HepG2 (cell line): ENCODE results near the gene CAMK4. TPM values are rescaled to one million over a fixed set of nuclear protein-coding genes. Genes with fewer than 3 reads are reported as not detected.

Source experiments
- ATAC-seq: fragments of 200-7000 bp; cut with Tn5 transposase; 3 replicates; pipeline ENCODE4 v1.9.1; 2020; ENCODE audit warnings: mild to moderate bottlenecking, moderate library complexity
- BruUV-seq: library from RNA; stranded (reverse); fragments of 400-500 nt; replicated peaks from 2 replicates; lab custom pipeline; 2021; lab: Mats Ljungman, UMichigan
- CTCF ChIA-PET: fragments of 300-600 bp; formaldehyde crosslinking; extraction: SDS; loops from one replicate; lab custom pipeline; 2021; ENCODE audit warnings: low total read pairs, inconsistent platforms, low intra/inter-chr PET ratio; lab: Yijun Ruan, JAX
- POLR2A ChIA-PET: fragments of 350-600 bp; sonication (Branson Sonifier 250); formaldehyde crosslinking; loops from one replicate; lab custom pipeline; 2020; ENCODE audit warnings: antibody characterized with exemption, inconsistent platforms; lab: Yijun Ruan, JAX
- DNase-seq: peaks from one replicate; pipeline ENCODE4 v3.0.0-alpha.2; 2015; ENCODE audit warnings: low spot score
- FAIRE-seq: peaks from 3 replicates; lab custom pipeline; 2011; peaks lifted over from hg19 to GRCh38; lab: Jason Lieb, UNC
- H2AFZ ChIP-seq: one replicate; pipeline ENCODE4 v1.6.1; 2011; ENCODE audit warnings: low read length, inconsistent platforms
- H3K27ac ChIP-seq: fragments of 300-600 bp; 3 replicates; pipeline ENCODE4 v1.8.0; 2011; ENCODE audit warnings: mixed run types, mild to moderate bottlenecking, mixed read lengths, low read length, inconsistent platforms; ENCODE audit not compliant: insufficient read depth; ENCODE audit errors: extremely low read length
- H3K27me3 ChIP-seq, 2 experiments: fragments of 200-600 bp in 1 of 2; 2 replicates in 1 of 2; 3 replicates in 1 of 2; pipeline versions ENCODE4 v1.6.0 to v1.8.0; 2011; ENCODE audit warnings: low read length in 2 of 2, mild to moderate bottlenecking in 2 of 2, moderate library complexity in 2 of 2, inconsistent platforms in 1 of 2; ENCODE audit not compliant: insufficient read depth in 2 of 2, control insufficient read depth in 1 of 2
- H3K36me3 ChIP-seq, 2 experiments: fragments of 200-600 bp in 1 of 2; replicated peaks in 1 of 2; 2 replicates in 1 of 2; 3 replicates in 1 of 2; pipeline versions ENCODE4 v1.5.1 to v1.8.0; 2011; ENCODE audit warnings: low read length in 2 of 2, inconsistent platforms in 1 of 2; ENCODE audit not compliant: insufficient read depth in 2 of 2, control insufficient read depth in 1 of 2
- H3K4me1 ChIP-seq: 2 replicates; pipeline ENCODE4 v1.5.1; 2012; ENCODE audit warnings: low read length, inconsistent platforms; ENCODE audit not compliant: insufficient read depth
- H3K4me2 ChIP-seq: 2 replicates; pipeline ENCODE4 v1.6.0; 2011; ENCODE audit warnings: low read depth, low read length, inconsistent platforms
- H3K4me3 ChIP-seq, 3 experiments: fragments of 200-600 bp in 1 of 3; sonication (generic), shearing (Covaris generic) in 1 of 3; replicated peaks in 1 of 3; 2 replicates each; pipeline ENCODE4 v1.5.1; 2011 to 2016; ENCODE audit warnings: low read length in 3 of 3, inconsistent platforms in 2 of 3, low read depth in 2 of 3, mild to moderate bottlenecking in 2 of 3, control low read depth in 1 of 3, mixed read lengths in 1 of 3; ENCODE audit not compliant: insufficient read depth in 1 of 3
- H3K79me2 ChIP-seq: one replicate; pipeline ENCODE4 v1.6.1; 2011; ENCODE audit warnings: low read length, inconsistent platforms; ENCODE audit not compliant: insufficient read depth
- H3K9ac ChIP-seq: 2 replicates; pipeline ENCODE4 v1.6.0; 2011; ENCODE audit warnings: mild to moderate bottlenecking, low read depth, low read length, inconsistent platforms; ENCODE audit not compliant: insufficient read depth
- H3K9me3 ChIP-seq: 2 replicates; pipeline ENCODE4 v1.5.1; 2012; ENCODE audit warnings: mild to moderate bottlenecking, low read length
- H4K20me1 ChIP-seq: 2 replicates; pipeline ENCODE4 v1.6.0; 2011; ENCODE audit warnings: inconsistent platforms, mild to moderate bottlenecking, low read length, moderate library complexity; ENCODE audit not compliant: insufficient read depth
- ARNTL ChIP-seq: sonication (generic); formaldehyde crosslinking; IDR thresholded peaks from 2 replicates; pipeline ENCODE4 v1.4.0; 2020; ENCODE audit warnings: mild to moderate bottlenecking, missing genetic modification reagents
- HCFC1 ChIP-seq: fragments of 150-350 bp; IDR thresholded peaks from 2 replicates; pipeline ENCODE4 v1.6.1; 2014; ENCODE audit warnings: low read depth, low read length
- KMT2A ChIP-seq: sonication (generic); formaldehyde crosslinking; IDR thresholded peaks from 2 replicates; pipeline ENCODE4 v1.4.0; 2020; ENCODE audit warnings: missing genetic modification reagents
- NPAS2 ChIP-seq: sonication (generic); formaldehyde crosslinking; IDR thresholded peaks from 2 replicates; pipeline ENCODE4 v1.8.0; 2022; ENCODE audit warnings: mild to moderate bottlenecking, missing genetic modification reagents, borderline replicate concordance
- PHF8 ChIP-seq: sonication (generic); formaldehyde crosslinking; IDR thresholded peaks from 2 replicates; pipeline ENCODE4 v1.5.0; 2020; ENCODE audit warnings: missing genetic modification reagents
- POLR2A ChIP-seq, 2 experiments: IDR thresholded peaks; 2 replicates each; pipeline ENCODE4 v1.6.1; 2011; ENCODE audit warnings: low read depth in 2 of 2, low read length in 2 of 2, mild to moderate bottlenecking in 1 of 2, moderate library complexity in 1 of 2; ENCODE audit not compliant: insufficient read depth in 1 of 2
- SAP130 ChIP-seq: IDR thresholded peaks from 2 replicates; pipeline ENCODE4 v1.6.1; 2016; ENCODE audit warnings: low read depth
- SATB2 ChIP-seq: sonication (generic); formaldehyde crosslinking; IDR thresholded peaks from 2 replicates; pipeline ENCODE4 v1.5.0; 2020; ENCODE audit warnings: missing genetic modification reagents
- SMARCC2 ChIP-seq: fragments of 450-650 bp; IDR thresholded peaks from 2 replicates; pipeline ENCODE4 v1.6.1; 2017; ENCODE audit warnings: antibody characterized with exemption, mild to moderate bottlenecking
- SOX5 ChIP-seq: IDR thresholded peaks from 2 replicates; pipeline ENCODE4 v1.6.1; 2016; ENCODE audit warnings: borderline replicate concordance
- STAG1 ChIP-seq: sonication (generic); formaldehyde crosslinking; IDR thresholded peaks from 2 replicates; pipeline ENCODE4 v1.4.0; 2020; ENCODE audit warnings: missing genetic modification reagents
- ZBTB21 ChIP-seq: sonication (generic); formaldehyde crosslinking; IDR thresholded peaks from 2 replicates; pipeline ENCODE4 v1.4.0; 2020; ENCODE audit warnings: missing genetic modification reagents
- ZKSCAN5 ChIP-seq: sonication (generic); formaldehyde crosslinking; IDR thresholded peaks from 2 replicates; pipeline ENCODE4 v1.5.1; 2020; ENCODE audit warnings: mild to moderate bottlenecking, missing genetic modification reagents
- ZNF260 ChIP-seq: sonication (generic); formaldehyde crosslinking; IDR thresholded peaks from 2 replicates; pipeline ENCODE4 v1.4.0; 2020; ENCODE audit warnings: missing genetic modification reagents, low read depth, mild to moderate bottlenecking, borderline replicate concordance
- ZNF564 ChIP-seq: sonication (generic); formaldehyde crosslinking; IDR thresholded peaks from 2 replicates; pipeline ENCODE4 v1.8.1; 2023; ENCODE audit warnings: mild to moderate bottlenecking, missing genetic modification reagents
- ZNF747 ChIP-seq: sonication (generic); formaldehyde crosslinking; IDR thresholded peaks from 2 replicates; pipeline ENCODE4 v1.8.1; 2023; ENCODE audit warnings: missing genetic modification reagents, mild to moderate bottlenecking, borderline replicate concordance
- ZNF781 ChIP-seq: sonication (generic); formaldehyde crosslinking; IDR thresholded peaks from 2 replicates; pipeline ENCODE4 v1.5.1; 2020; ENCODE audit warnings: borderline replicate concordance, mild to moderate bottlenecking, missing genetic modification reagents; ENCODE audit errors: not compliant biosample characterization
- WGBS: methylation state at CpG from one replicate; pipeline ENCODE4 v1.1.6; 2017; ENCODE audit warnings: low lambda C conversion rate; 5-methylcytosine and 5-hydroxymethylcytosine counted together
- in situ Hi-C: cut with HindIII; loops from 2 replicates; pipeline ENCODE4 v1.10.0; 2017; ENCODE audit warnings: low pct_unique_long_range_greater_than_20kb; ENCODE audit not compliant: extremely low pct_ligation_motif_present
- intact Hi-C: fragments of 100-400 bp; cut with micrococcal nuclease; formaldehyde crosslinking; loops from one replicate; pipeline ENCODE4 v1.10.0; 2022; ENCODE audit not compliant: unreplicated experiment
- polyA plus RNA-seq, 8 experiments: library from polyadenylated mRNA; depleted of rRNA in 3 of 8; stranded (reverse) in 7 of 8; unstranded in 1 of 8; fragments of >200 nt; fragmentation: Illumina TruSeq in 4 of 8; extraction: Trizol in 4 of 8; gene quantifications; 2 replicates each; pipeline versions ENCODE4 v1.2.1 to v1.2.3, GENCODE V29; 2011 to 2016; ENCODE audit warnings: low read depth in 4 of 8, missing spikeins in 1 of 8, mixed read lengths in 1 of 8; ENCODE audit not compliant: insufficient read depth in 1 of 8
- total RNA-seq, 5 experiments: library from RNA; depleted of rRNA; stranded (reverse); fragments of >200 nt; fragmentation: Illumina TruSeq; extraction: Trizol; gene quantifications; 2 replicates each; pipeline ENCODE4 v1.2.3, GENCODE V29; 2016; ENCODE audit warnings: low read depth in 1 of 5
- TF ChIP-seq, protein P1 (sequence below): sonication (generic); formaldehyde crosslinking; IDR thresholded peaks from 2 replicates; pipeline ENCODE4 v1.4.0; 2020; ENCODE audit warnings: mild to moderate bottlenecking, missing genetic modification reagents, borderline replicate concordance
- TF ChIP-seq, protein P2 (sequence below): fragments of 450-650 bp; IDR thresholded peaks from 2 replicates; pipeline ENCODE4 v1.6.1; 2017

CAMK4 gene
- total and polyA plus RNA-seq, 2 of the 13 experiments (the other 11 are each of a cell fraction or from before 2014, with no cell fraction given): not detected

DNA sequence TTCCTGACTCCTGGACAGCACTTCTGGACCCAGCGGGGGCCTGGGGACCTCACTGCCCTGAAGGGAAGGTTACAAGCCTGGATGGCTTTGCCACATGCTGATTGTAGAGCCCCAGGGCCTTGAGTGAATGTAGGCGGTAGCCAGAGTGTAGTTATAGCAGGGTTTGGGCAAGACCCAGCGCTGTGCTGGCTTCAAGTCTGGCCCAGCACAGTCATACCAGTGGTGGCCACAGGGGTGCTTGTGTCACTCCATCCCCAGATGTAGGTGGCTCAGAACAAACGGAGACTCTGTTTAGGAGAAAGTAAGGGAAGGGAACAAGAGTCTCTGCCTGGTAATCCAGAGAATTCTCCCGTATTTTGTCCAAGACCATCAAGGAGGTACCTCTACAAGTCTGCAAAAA is 203.6 kb downstream of the CAMK4 start:
- H3K4me2 ChIP-seq: no peak overlapping the region
- CTCF ChIA-PET: no interaction called here
- no peak overlapping the region for H2AFZ ChIP-seq
- H3K79me2 ChIP-seq: no peaks in the 10 kb centered on the region
- intact Hi-C loops: no loop called here
- TF ChIP-seq ARNTL (CRISPR knock-in tag): no peak
- TF ChIP-seq NPAS2 (CRISPR knock-in tag): no peak
- TF ChIP-seq PHF8: no peak
- TF ChIP-seq, protein P1, sequence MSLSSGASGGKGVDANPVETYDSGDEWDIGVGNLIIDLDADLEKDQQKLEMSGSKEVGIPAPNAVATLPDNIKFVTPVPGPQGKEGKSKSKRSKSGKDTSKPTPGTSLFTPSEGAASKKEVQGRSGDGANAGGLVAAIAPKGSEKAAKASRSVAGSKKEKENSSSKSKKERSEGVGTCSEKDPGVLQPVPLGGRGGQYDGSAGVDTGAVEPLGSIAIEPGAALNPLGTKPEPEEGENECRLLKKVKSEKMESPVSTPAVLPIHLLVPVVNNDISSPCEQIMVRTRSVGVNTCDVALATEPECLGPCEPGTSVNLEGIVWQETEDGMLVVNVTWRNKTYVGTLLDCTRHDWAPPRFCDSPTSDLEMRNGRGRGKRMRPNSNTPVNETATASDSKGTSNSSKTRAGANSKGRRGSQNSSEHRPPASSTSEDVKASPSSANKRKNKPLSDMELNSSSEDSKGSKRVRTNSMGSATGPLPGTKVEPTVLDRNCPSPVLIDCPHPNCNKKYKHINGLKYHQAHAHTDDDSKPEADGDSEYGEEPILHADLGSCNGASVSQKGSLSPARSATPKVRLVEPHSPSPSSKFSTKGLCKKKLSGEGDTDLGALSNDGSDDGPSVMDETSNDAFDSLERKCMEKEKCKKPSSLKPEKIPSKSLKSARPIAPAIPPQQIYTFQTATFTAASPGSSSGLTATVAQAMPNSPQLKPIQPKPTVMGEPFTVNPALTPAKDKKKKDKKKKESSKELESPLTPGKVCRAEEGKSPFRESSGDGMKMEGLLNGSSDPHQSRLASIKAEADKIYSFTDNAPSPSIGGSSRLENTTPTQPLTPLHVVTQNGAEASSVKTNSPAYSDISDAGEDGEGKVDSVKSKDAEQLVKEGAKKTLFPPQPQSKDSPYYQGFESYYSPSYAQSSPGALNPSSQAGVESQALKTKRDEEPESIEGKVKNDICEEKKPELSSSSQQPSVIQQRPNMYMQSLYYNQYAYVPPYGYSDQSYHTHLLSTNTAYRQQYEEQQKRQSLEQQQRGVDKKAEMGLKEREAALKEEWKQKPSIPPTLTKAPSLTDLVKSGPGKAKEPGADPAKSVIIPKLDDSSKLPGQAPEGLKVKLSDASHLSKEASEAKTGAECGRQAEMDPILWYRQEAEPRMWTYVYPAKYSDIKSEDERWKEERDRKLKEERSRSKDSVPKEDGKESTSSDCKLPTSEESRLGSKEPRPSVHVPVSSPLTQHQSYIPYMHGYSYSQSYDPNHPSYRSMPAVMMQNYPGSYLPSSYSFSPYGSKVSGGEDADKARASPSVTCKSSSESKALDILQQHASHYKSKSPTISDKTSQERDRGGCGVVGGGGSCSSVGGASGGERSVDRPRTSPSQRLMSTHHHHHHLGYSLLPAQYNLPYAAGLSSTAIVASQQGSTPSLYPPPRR: no peak
- no peak for TF ChIP-seq STAG1 (CRISPR knock-in tag)
- TF ChIP-seq SAP130: no peak
- TF ChIP-seq SMARCC2: no peak
- TF ChIP-seq ZKSCAN5 (CRISPR knock-in tag): no peak
- TF ChIP-seq ZNF564 (CRISPR knock-in tag): no peak
- TF ChIP-seq ZNF260 (CRISPR knock-in tag): no peak
- no peak for TF ChIP-seq SATB2 (CRISPR knock-in tag)
- no peak for TF ChIP-seq ZNF781 (CRISPR knock-in tag)
- TF ChIP-seq ZNF747 (CRISPR knock-in tag): no peak
- no peak for TF ChIP-seq KMT2A
- no peak for TF ChIP-seq ZBTB21 (CRISPR knock-in tag)
- TF ChIP-seq HCFC1: no peak
- no peak for TF ChIP-seq POLR2A (IDR thresholded peaks at IDR 0.05; ENCODE audit: insufficient read depth in 1 of 2, low read depth in 2 of 2, low read length in 2 of 2)
- TF ChIP-seq, protein P2, sequence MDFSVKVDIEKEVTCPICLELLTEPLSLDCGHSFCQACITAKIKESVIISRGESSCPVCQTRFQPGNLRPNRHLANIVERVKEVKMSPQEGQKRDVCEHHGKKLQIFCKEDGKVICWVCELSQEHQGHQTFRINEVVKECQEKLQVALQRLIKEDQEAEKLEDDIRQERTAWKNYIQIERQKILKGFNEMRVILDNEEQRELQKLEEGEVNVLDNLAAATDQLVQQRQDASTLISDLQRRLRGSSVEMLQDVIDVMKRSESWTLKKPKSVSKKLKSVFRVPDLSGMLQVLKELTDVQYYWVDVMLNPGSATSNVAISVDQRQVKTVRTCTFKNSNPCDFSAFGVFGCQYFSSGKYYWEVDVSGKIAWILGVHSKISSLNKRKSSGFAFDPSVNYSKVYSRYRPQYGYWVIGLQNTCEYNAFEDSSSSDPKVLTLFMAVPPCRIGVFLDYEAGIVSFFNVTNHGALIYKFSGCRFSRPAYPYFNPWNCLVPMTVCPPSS: no peak
- no peak for TF ChIP-seq SOX5 (CRISPR knock-in tag)
- no peaks in the 10 kb centered on the region for H3K36me3 ChIP-seq
- FAIRE-seq (no peak), ATAC-seq (peak; percentile 100), DNase-seq (no peak)
- POLR2A ChIA-PET: no interaction called here
- in situ Hi-C loops: no loop called here
- H3K4me3 ChIP-seq: no peak overlapping the region
- H3K27me3 ChIP-seq: no peaks in the 10 kb centered on the region
- 16% methylated on average over 3 of the region's 5 CpGs for WGBS
- H3K9me3 ChIP-seq: no peaks in the 10 kb centered on the region
- no peak overlapping the region for H3K9ac ChIP-seq
- H3K4me1 ChIP-seq: no peaks in the 10 kb centered on the region
- H3K27ac ChIP-seq: no peak overlapping the region
- no peaks in the 10 kb centered on the region for H4K20me1 ChIP-seq
- no TSS peak for BruUV-seq
